ENCODE data around the gene PIGZ. TPM values are rescaled to one million over a fixed set of nuclear protein-coding genes. Genes with fewer than 3 reads are reported as not detected.

PIGZ gene
- total and polyA plus RNA-seq, 9 of the 15 experiments (the other 6 are each of a cell fraction or from before 2014, with no cell fraction given) = 0.15 to 1.8 (median 0.76) TPM

DNA sequence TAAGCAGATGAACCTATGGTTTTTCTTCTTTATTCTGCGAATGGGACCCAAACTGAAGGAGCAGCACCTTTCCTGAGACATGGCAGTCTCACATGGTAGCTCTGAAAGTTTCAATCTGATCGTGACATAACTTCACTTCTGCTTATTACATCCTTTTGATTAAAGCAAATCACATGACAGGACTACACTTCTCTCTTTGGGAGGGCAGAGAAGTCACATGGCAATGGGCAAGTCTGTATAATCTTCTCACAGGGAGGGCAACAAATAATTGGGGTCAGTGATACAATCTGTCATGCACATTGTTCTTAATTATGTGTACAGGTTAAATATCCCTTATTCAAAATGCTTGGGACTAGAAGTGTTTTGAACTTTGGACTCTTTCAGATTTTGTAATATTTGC, 47.9 kb downstream of the PIGZ start (continued):
- TF ChIP-seq, protein P1, sequence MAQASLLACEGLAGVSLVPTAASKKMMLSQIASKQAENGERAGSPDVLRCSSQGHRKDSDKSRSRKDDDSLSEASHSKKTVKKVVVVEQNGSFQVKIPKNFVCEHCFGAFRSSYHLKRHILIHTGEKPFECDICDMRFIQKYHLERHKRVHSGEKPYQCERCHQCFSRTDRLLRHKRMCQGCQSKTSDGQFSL (CRISPR knock-in tag; IDR thresholded peaks at IDR 0.05) = no peak
- TF ChIP-seq, protein P1 (tag; IDR thresholded peaks at IDR 0.05) = no peak

DNA sequence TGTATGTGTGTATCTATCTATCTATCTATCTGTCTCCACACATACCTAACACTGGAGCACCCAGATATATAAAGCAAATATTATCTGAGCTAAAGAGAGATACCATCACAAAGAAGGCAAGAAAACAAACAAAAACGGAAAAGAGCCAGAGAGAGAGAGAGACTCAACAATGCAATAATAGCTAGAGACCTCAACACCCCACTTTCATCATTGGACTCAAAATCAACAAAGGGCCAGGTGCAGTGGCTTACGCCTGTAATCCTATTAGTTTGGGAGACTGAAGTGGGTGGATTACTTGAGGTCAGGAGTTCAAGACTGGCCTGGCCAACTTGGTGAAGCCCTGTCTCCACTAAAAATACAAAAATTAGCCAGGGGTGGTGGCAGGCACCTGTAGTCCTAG, 49.7 kb downstream of the PIGZ start:
- H3K27ac ChIP-seq (ENCODE audit: extremely low read depth, low read depth, low read length) = no peak overlapping the region
- no peak overlapping the region for H3K4me2 ChIP-seq (ENCODE audit: insufficient read depth, low read length)
- no peaks in the 10 kb centered on the region for H3K4me1 ChIP-seq (replicated peaks in 1 of 2; ENCODE audit: control insufficient read depth in 2 of 2, insufficient read depth in 2 of 2, low read length in 2 of 2)
- no peak overlapping the region for H3K4me3 ChIP-seq
- ATAC-seq (no peak), FAIRE-seq (no peak), DNase-seq (ENCODE audit: extremely low read depth in 1 of 4, low spot score in 3 of 4) (no peak)
- ChIA-PET CTCF (ENCODE audit: low intra/inter-chr PET ratio) (no interaction called here), POLR2A (no interaction called here)
- BruUV-seq (replicated peaks) = no TSS peak
- H3K27me3 ChIP-seq (ENCODE audit: control insufficient read depth in 2 of 2, insufficient read depth in 2 of 2, low read length in 2 of 2) = no peaks in the 10 kb centered on the region
- no peak overlapping the region for H3K9ac ChIP-seq (ENCODE audit: insufficient read depth in 1 of 2, low read depth in 2 of 2, low read length in 2 of 2)
- H2AFZ ChIP-seq (ENCODE audit: low read depth, low read length) = no peak overlapping the region
- no peaks in the 10 kb centered on the region for H4K20me1 ChIP-seq (replicated peaks; ENCODE audit: control insufficient read depth, insufficient read depth, low read length)
- H3K36me3 ChIP-seq (ENCODE audit: control insufficient read depth, insufficient read depth, low read length) = peaks cover 59% of the 10 kb centered on the region
- 68% methylated on average over 2 of the region's 2 CpGs for WGBS (ENCODE audit: insufficient coverage, low coverage, missing lambda C conversion rate)
- in situ Hi-C loops (cut with MboI) = no loop called here
- intact Hi-C loops (cut with micrococcal nuclease) = no loop called here
- no peaks in the 10 kb centered on the region; the same call in 2 of the 3 replicates for H3K79me2 ChIP-seq (ENCODE audit: control insufficient read depth, insufficient read depth, low read length)
- no peaks in the 10 kb centered on the region; the same call in 1 of the 2 replicates for H3K9me3 ChIP-seq (replicated peaks; ENCODE audit: control insufficient read depth, insufficient read depth, low read depth, low read length)
- no peaks in the 10 kb centered on the region for H3K9me1 ChIP-seq (ENCODE audit: control insufficient read depth, insufficient read depth, low read length)
- TF ChIP-seq RBM15 (IDR thresholded peaks at IDR 0.05; ENCODE audit: insufficient read depth, low read length) (no peak), PURB (CRISPR knock-in tag; IDR thresholded peaks at IDR 0.05; ENCODE audit: low read depth) (no peak), HDAC1 (IDR thresholded peaks at IDR 0.05) (no peak), U2AF2 (optimal IDR thresholded peaks at IDR 0.05; ENCODE audit: low read depth, low read length) (no peak), MAFK (IDR thresholded peaks at IDR 0.05; ENCODE audit: low read length) (no peak), SETDB1 (IDR thresholded peaks at IDR 0.05; ENCODE audit: low read length) (no peak), SREBF1 (IDR thresholded peaks at IDR 0.05; ENCODE audit: borderline replicate concordance, low read depth, low read length) (no peak), ATF4 (CRISPR knock-in tag; IDR thresholded peaks at IDR 0.05) (no peak), POLR3G (IDR thresholded peaks at IDR 0.05; ENCODE audit: extremely low read depth, insufficient read length, insufficient replicate concordance) (no peak), KDM5B (IDR thresholded peaks at IDR 0.05; ENCODE audit: insufficient replicate concordance, low read depth, low read length) (no peak), FOXJ2 (tag; IDR thresholded peaks at IDR 0.05) (no peak), NCOA6 (IDR thresholded peaks at IDR 0.05) (no peak), RNF2 (IDR thresholded peaks at IDR 0.05) (no peak), HMGN3 (IDR thresholded peaks at IDR 0.05; ENCODE audit: borderline replicate concordance, extremely low read depth, insufficient read length, low read depth, low read length) (no peak), POLR3A (IDR thresholded peaks at IDR 0.05; ENCODE audit: borderline replicate concordance, extremely low read depth, insufficient read depth, insufficient read length) (no peak), CREB1 (IDR thresholded peaks at IDR 0.05) (no peak), CREB1 (CRISPR knock-in tag; IDR thresholded peaks at IDR 0.05) (no peak)
- TF ChIP-seq, protein P2, sequence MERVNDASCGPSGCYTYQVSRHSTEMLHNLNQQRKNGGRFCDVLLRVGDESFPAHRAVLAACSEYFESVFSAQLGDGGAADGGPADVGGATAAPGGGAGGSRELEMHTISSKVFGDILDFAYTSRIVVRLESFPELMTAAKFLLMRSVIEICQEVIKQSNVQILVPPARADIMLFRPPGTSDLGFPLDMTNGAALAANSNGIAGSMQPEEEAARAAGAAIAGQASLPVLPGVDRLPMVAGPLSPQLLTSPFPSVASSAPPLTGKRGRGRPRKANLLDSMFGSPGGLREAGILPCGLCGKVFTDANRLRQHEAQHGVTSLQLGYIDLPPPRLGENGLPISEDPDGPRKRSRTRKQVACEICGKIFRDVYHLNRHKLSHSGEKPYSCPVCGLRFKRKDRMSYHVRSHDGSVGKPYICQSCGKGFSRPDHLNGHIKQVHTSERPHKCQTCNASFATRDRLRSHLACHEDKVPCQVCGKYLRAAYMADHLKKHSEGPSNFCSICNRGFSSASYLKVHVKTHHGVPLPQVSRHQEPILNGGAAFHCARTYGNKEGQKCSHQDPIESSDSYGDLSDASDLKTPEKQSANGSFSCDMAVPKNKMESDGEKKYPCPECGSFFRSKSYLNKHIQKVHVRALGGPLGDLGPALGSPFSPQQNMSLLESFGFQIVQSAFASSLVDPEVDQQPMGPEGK (CRISPR knock-in tag; IDR thresholded peaks at IDR 0.05; ENCODE audit: borderline replicate concordance) = no peak
